ENCODE data around the gene DLGAP1. TPM values are rescaled to one million over a fixed set of nuclear protein-coding genes. Genes with fewer than 3 reads are reported as not detected.

DLGAP1 gene
- total RNA-seq, 6 experiments from 2014 or later: 0.19 to 1.3 (median 0.62) TPM

DNA sequence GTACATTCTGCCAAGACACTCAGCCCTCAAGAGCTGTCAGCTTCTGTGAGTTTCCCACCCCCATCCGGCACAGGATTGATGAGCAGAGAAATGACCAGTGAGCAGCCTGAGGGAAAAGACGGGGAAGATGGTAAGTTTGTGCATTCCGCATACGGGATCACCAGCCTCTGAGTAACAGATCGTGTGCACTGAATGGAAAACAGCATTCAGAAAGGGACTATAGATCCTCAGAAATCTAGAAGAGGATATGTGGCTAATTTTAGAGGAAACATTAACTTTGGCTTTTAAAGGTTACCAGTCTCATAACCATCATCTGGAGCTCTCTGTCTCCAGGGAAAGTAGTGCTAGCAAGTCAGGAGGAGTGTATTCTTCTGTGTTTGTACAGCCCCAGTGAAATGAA lies 679.1 kb downstream of the DLGAP1 start:
- no peaks in the 10 kb centered on the region for H3K36me3 Mint-ChIP-seq (ENCODE audit: low read depth)
- H3K27ac Mint-ChIP-seq: no peak overlapping the region
- H3K4me3 Mint-ChIP-seq: no peak overlapping the region
- no peaks in the 10 kb centered on the region for H3K9me3 Mint-ChIP-seq
- H3K4me1 Mint-ChIP-seq (ENCODE audit: low read depth): peaks cover 28% of the 10 kb centered on the region
- peaks cover 3% of the 10 kb centered on the region for H3K27me3 Mint-ChIP-seq (ENCODE audit: insufficient read depth)
- no peak for TF ChIP-seq CTCF (IDR thresholded peaks at IDR 0.05)
- DNase-seq: no peak

- peak; percentile 47; the same call in 1 of the 2 replicates for TF ChIP-seq CTCF (IDR thresholded peaks at IDR 0.05)
- peaks cover 35% of the 10 kb centered on the region for H3K4me1 Mint-ChIP-seq (ENCODE audit: low read depth)
- no peaks in the 10 kb centered on the region for H3K36me3 Mint-ChIP-seq (ENCODE audit: low read depth)
- no peak overlapping the region for H3K4me3 Mint-ChIP-seq
- H3K9me3 Mint-ChIP-seq: no peaks in the 10 kb centered on the region
- no peak overlapping the region for H3K27ac Mint-ChIP-seq
- H3K27me3 Mint-ChIP-seq (ENCODE audit: insufficient read depth): peaks cover 4% of the 10 kb centered on the region
- DNase-seq: no peak
These were observed 681.8 kb downstream of the DLGAP1 start for GRCh38 chr18:3773303-3773702.

- H3K9me3 Mint-ChIP-seq: peaks cover 1% of the 10 kb centered on the region; the same call in 1 of the 2 replicates
- TF ChIP-seq CTCF (IDR thresholded peaks at IDR 0.05): peak; percentile 98
- DNase-seq: peak; percentile 85
- H3K4me1 Mint-ChIP-seq (ENCODE audit: low read depth): peaks cover 35% of the 10 kb centered on the region
- peak overlapping the region; percentile 87 for H3K4me3 Mint-ChIP-seq
- H3K27me3 Mint-ChIP-seq (ENCODE audit: insufficient read depth): peaks cover 3% of the 10 kb centered on the region; the same call in 1 of the 2 replicates
- H3K36me3 Mint-ChIP-seq (ENCODE audit: low read depth): no peaks in the 10 kb centered on the region
- peak overlapping the region; percentile 92 for H3K27ac Mint-ChIP-seq
These were observed 683.8 kb downstream of the DLGAP1 start for GRCh38 chr18:3771121-3771971.

- H3K4me1 Mint-ChIP-seq (ENCODE audit: low read depth): peaks cover 16% of the 10 kb centered on the region
These were observed 693.8 kb downstream of the DLGAP1 start for GRCh38 chr18:3761266-3761665.

GRCh38 chr18:3760741-3761140 lies 694.4 kb downstream of the DLGAP1 start:
- no peak overlapping the region for H3K4me3 Mint-ChIP-seq
- H3K9me3 Mint-ChIP-seq: peaks cover 24% of the 10 kb centered on the region
- no peak for DNase-seq
- H3K27ac Mint-ChIP-seq: no peak overlapping the region
- H3K36me3 Mint-ChIP-seq (ENCODE audit: low read depth): peaks cover 16% of the 10 kb centered on the region
- no peak for TF ChIP-seq CTCF (IDR thresholded peaks at IDR 0.05)
- peaks cover 16% of the 10 kb centered on the region for H3K4me1 Mint-ChIP-seq (ENCODE audit: low read depth)
- peaks cover 2% of the 10 kb centered on the region; the same call in 1 of the 2 replicates for H3K27me3 Mint-ChIP-seq (ENCODE audit: insufficient read depth)

More at GRCh38 chr18:3761266-3761665, 693.8 kb downstream of the DLGAP1 start:
- Mint-ChIP-seq H3K36me3 (ENCODE audit: low read depth) (peaks cover 21% of the 10 kb centered on the region), H3K4me3 (no peak overlapping the region), H3K27ac (no peak overlapping the region), H3K9me3 (peaks cover 29% of the 10 kb centered on the region), H3K27me3 (ENCODE audit: insufficient read depth) (peaks cover 2% of the 10 kb centered on the region; the same call in 1 of the 2 replicates)
- TF ChIP-seq CTCF (IDR thresholded peaks at IDR 0.05): no peak
- DNase-seq: no peak

Data from HFFc6 (cell line).